ENCODE data around the gene ADAMTS18.

Gene ADAMTS18

GRCh38 chr16:77328768-77329167, 106.1 kb downstream of the ADAMTS18 start:
- no peak for TF ChIP-seq POLR2AphosphoS5 (IDR thresholded peaks at IDR 0.05; ENCODE audit: low read depth, low read length)
- no peak for TF ChIP-seq TAF1 (IDR thresholded peaks at IDR 0.05; ENCODE audit: borderline replicate concordance, insufficient read depth, low read length)
- TF ChIP-seq FOXP2 (optimal IDR thresholded peaks at IDR 0.05; ENCODE audit: borderline replicate concordance, extremely low read depth, extremely low read length, insufficient read depth) = no peak
- TF ChIP-seq SIN3A (IDR thresholded peaks at IDR 0.05; ENCODE audit: borderline replicate concordance, insufficient read depth, low read length) = no peak
- no peak for TF ChIP-seq REST (IDR thresholded peaks at IDR 0.05; ENCODE audit: insufficient read depth in 1 of 2, low read depth in 2 of 2, low read length in 2 of 2)

DNA sequence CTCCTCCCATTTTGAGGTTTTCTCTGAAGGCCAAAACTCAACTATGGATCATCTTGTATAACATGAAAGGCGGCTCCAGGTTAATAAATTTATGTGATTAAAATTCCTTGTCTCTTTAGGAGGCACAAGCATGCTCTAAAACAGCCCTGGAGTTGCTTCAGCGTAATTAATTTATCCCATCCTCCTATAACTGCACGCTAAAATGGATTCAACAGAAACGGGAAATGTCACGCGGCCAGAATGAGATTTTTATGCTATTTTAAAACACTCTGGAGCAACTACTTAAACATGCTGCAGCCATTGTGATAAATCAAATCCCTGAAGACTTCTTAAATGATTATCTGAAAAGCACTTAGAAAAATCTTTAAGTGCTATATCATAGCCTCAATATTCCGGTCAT, 106.6 kb downstream of the ADAMTS18 start:
- no peak for TF ChIP-seq REST (IDR thresholded peaks at IDR 0.05; ENCODE audit: insufficient read depth in 1 of 2, low read depth in 2 of 2, low read length in 2 of 2)
- no peak for TF ChIP-seq FOXP2 (optimal IDR thresholded peaks at IDR 0.05; ENCODE audit: borderline replicate concordance, extremely low read depth, extremely low read length, insufficient read depth)
- TF ChIP-seq TAF1 (IDR thresholded peaks at IDR 0.05; ENCODE audit: borderline replicate concordance, insufficient read depth, low read length) = no peak
- no peak for TF ChIP-seq POLR2AphosphoS5 (IDR thresholded peaks at IDR 0.05; ENCODE audit: low read depth, low read length)
- no peak for TF ChIP-seq SIN3A (IDR thresholded peaks at IDR 0.05; ENCODE audit: borderline replicate concordance, insufficient read depth, low read length)

GRCh38 chr16:77327717-77328116, 107.1 kb downstream of the ADAMTS18 start:
- TF ChIP-seq FOXP2 (optimal IDR thresholded peaks at IDR 0.05; ENCODE audit: borderline replicate concordance, extremely low read depth, extremely low read length, insufficient read depth) (no peak), TAF1 (IDR thresholded peaks at IDR 0.05; ENCODE audit: borderline replicate concordance, insufficient read depth, low read length) (no peak), POLR2AphosphoS5 (IDR thresholded peaks at IDR 0.05; ENCODE audit: low read depth, low read length) (no peak), SIN3A (IDR thresholded peaks at IDR 0.05; ENCODE audit: borderline replicate concordance, insufficient read depth, low read length) (no peak)

DNA sequence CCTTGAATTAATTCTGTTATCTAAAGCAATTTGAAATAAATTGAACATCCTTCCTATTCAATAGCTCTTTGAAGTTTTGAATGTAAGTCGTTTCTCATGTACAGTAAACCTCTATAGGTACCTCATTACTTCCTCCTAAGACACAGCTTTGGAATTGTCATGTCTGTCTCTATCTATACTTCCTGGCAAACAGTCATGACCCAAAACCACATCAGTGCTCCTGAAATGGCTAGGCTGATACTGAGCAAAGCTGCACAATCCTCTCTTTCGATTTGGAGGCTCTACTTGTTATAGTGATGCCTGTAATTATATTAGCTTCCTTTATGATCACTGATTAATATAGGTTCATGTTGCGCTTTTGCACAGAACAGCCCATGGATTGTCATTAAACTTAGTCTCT, 110.1 kb downstream of the ADAMTS18 start:
- TF ChIP-seq TAF1 (IDR thresholded peaks at IDR 0.05; ENCODE audit: borderline replicate concordance, insufficient read depth, low read length) (no peak), FOXP2 (optimal IDR thresholded peaks at IDR 0.05; ENCODE audit: borderline replicate concordance, extremely low read depth, extremely low read length, insufficient read depth) (no peak), POLR2AphosphoS5 (IDR thresholded peaks at IDR 0.05; ENCODE audit: low read depth, low read length) (no peak), REST (IDR thresholded peaks at IDR 0.05; ENCODE audit: insufficient read depth in 1 of 2, low read depth in 2 of 2, low read length in 2 of 2) (no peak), SIN3A (IDR thresholded peaks at IDR 0.05; ENCODE audit: borderline replicate concordance, insufficient read depth, low read length) (no peak)

DNA sequence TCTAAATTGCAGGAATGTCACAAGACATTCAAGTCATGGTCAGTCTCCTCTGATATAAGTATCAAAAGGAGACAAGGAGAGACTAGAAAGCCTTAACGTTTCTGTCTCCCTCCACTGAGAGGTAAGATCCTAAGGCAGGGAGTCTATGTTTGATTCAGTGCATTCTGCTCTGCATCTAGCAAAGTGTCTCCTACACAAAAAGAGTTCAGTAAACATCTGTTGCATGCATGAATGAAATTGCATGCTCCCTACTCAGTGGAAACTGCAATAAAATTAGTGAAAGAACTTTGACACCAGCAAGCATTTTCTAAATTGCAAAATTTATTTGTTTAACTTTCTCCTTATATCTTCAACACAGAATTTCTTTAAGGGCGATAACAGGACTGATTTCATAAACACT, 111.1 kb downstream of the ADAMTS18 start:
- TF ChIP-seq POLR2AphosphoS5 (IDR thresholded peaks at IDR 0.05; ENCODE audit: low read depth, low read length) (no peak), FOXP2 (optimal IDR thresholded peaks at IDR 0.05; ENCODE audit: borderline replicate concordance, extremely low read depth, extremely low read length, insufficient read depth) (no peak), REST (IDR thresholded peaks at IDR 0.05; ENCODE audit: insufficient read depth in 1 of 2, low read depth in 2 of 2, low read length in 2 of 2) (no peak), SIN3A (IDR thresholded peaks at IDR 0.05; ENCODE audit: borderline replicate concordance, insufficient read depth, low read length) (no peak), TAF1 (IDR thresholded peaks at IDR 0.05; ENCODE audit: borderline replicate concordance, insufficient read depth, low read length) (no peak)
